HepG2 (cell line): ENCODE measurements around the gene AOX1. TPM values are rescaled to one million over a fixed set of nuclear protein-coding genes. Genes with fewer than 3 reads are reported as not detected.

Experiments
- CCAR2 ChIP-seq: fragments of 200-400 bp; formaldehyde crosslinking; optimal IDR thresholded peaks from 2 replicates; pipeline ENCODE3; 2018; ENCODE audit warnings: low read depth, mild to moderate bottlenecking, low read length, moderate library complexity
- CENPT ChIP-seq: sonication (generic); formaldehyde crosslinking; IDR thresholded peaks from 2 replicates; pipeline ENCODE4 v1.8.0; 2022; ENCODE audit warnings: low read depth, mild to moderate bottlenecking, moderate library complexity, missing genetic modification reagents
- CHD4 ChIP-seq: fragments of 200-600 bp; sonication (generic); IDR thresholded peaks from 2 replicates; pipeline ENCODE4 v1.7.0; 2017; ENCODE audit warnings: mild to moderate bottlenecking, low read length, borderline replicate concordance
- GTF3A ChIP-seq: sonication (generic); formaldehyde crosslinking; conservative IDR thresholded peaks from 2 replicates; pipeline ENCODE4 v1.4.0; 2020; ENCODE audit warnings: mild to moderate bottlenecking, missing genetic modification reagents
- KDM3A ChIP-seq: IDR thresholded peaks from 2 replicates; pipeline ENCODE4 v1.6.1; 2018; ENCODE audit warnings: low read depth, missing compliant biosample characterization
- NFATC3 ChIP-seq: sonication (generic); formaldehyde crosslinking; IDR thresholded peaks from 2 replicates; pipeline ENCODE4 v1.5.1; 2020; ENCODE audit warnings: mild to moderate bottlenecking, missing genetic modification reagents
- NKX3-1 ChIP-seq: sonication (generic); formaldehyde crosslinking; IDR thresholded peaks from 2 replicates; pipeline ENCODE4 v1.5.0; 2020; ENCODE audit warnings: missing genetic modification reagents
- PPARG ChIP-seq: conservative IDR thresholded peaks from 2 replicates; pipeline ENCODE4 v1.6.1; 2016; ENCODE audit warnings: missing biosample characterization, missing genetic modification reagents
- RFXAP ChIP-seq: sonication (generic); formaldehyde crosslinking; IDR thresholded peaks from 2 replicates; pipeline ENCODE4 v1.4.0; 2020; ENCODE audit warnings: missing genetic modification reagents, borderline replicate concordance
- SOX6 ChIP-seq, 2 experiments: fragments of 450-650 bp in 1 of 2; sonication (generic) in 1 of 2; formaldehyde crosslinking in 1 of 2; IDR thresholded peaks; 2 replicates each; pipeline versions ENCODE4 v1.4.0 to v1.6.1; 2017 to 2020; ENCODE audit warnings: antibody characterized with exemption in 1 of 2, mild to moderate bottlenecking in 1 of 2, missing genetic modification reagents in 1 of 2
- SUZ12 ChIP-seq: fragments of 150-350 bp; IDR thresholded peaks from 2 replicates; pipeline ENCODE4 v1.6.1; 2014; ENCODE audit warnings: low read depth, low read length
- ZIK1 ChIP-seq: sonication (generic); formaldehyde crosslinking; IDR thresholded peaks from 2 replicates; pipeline ENCODE4 v1.5.0; 2020; ENCODE audit warnings: mild to moderate bottlenecking, low read depth, missing genetic modification reagents, borderline replicate concordance
- ZMYM2 ChIP-seq: sonication (generic); formaldehyde crosslinking; IDR thresholded peaks from 2 replicates; pipeline ENCODE4 v1.8.0; 2022; ENCODE audit warnings: mild to moderate bottlenecking, missing genetic modification reagents
- ZNF670 ChIP-seq: sonication (generic); formaldehyde crosslinking; IDR thresholded peaks from 2 replicates; pipeline ENCODE4 v1.8.0; 2022; ENCODE audit warnings: mild to moderate bottlenecking, missing genetic modification reagents, borderline replicate concordance
- polyA plus RNA-seq, 8 experiments: library from polyadenylated mRNA; depleted of rRNA in 3 of 8; stranded (reverse) in 7 of 8; unstranded in 1 of 8; fragments of >200 nt; fragmentation: Illumina TruSeq in 4 of 8; extraction: Trizol in 4 of 8; gene quantifications; 2 replicates each; pipeline versions ENCODE4 v1.2.1 to v1.2.3, GENCODE V29; 2011 to 2016; ENCODE audit warnings: low read depth in 4 of 8, missing spikeins in 1 of 8, mixed read lengths in 1 of 8; ENCODE audit not compliant: insufficient read depth in 1 of 8
- total RNA-seq, 5 experiments: library from RNA; depleted of rRNA; stranded (reverse); fragments of >200 nt; fragmentation: Illumina TruSeq; extraction: Trizol; gene quantifications; 2 replicates each; pipeline ENCODE4 v1.2.3, GENCODE V29; 2016; ENCODE audit warnings: low read depth in 1 of 5
- TF ChIP-seq, protein P1 (sequence below): sonication (generic); formaldehyde crosslinking; IDR thresholded peaks from 2 replicates; pipeline ENCODE4 v1.4.0; 2020; ENCODE audit warnings: missing genetic modification reagents
- TF ChIP-seq, protein P2 (sequence below): sonication (generic); formaldehyde crosslinking; IDR thresholded peaks from 2 replicates; pipeline ENCODE4 v1.5.1; 2020; ENCODE audit warnings: mild to moderate bottlenecking, moderate library complexity, missing genetic modification reagents
- TF ChIP-seq, protein P3 (sequence below): sonication (generic); formaldehyde crosslinking; IDR thresholded peaks from 2 replicates; pipeline ENCODE4 v1.9.0; 2022; ENCODE audit warnings: low read depth, missing genetic modification reagents
- TF ChIP-seq, protein P4 (sequence below): sonication (generic); IDR thresholded peaks from 2 replicates; pipeline ENCODE4 v1.6.1; 2016; ENCODE audit warnings: low read depth, borderline replicate concordance

AOX1 gene
- total and polyA plus RNA-seq, 2 of the 13 experiments (the other 11 are each of a cell fraction or from before 2014, with no cell fraction given) = 9.2 to 18.0 TPM

DNA sequence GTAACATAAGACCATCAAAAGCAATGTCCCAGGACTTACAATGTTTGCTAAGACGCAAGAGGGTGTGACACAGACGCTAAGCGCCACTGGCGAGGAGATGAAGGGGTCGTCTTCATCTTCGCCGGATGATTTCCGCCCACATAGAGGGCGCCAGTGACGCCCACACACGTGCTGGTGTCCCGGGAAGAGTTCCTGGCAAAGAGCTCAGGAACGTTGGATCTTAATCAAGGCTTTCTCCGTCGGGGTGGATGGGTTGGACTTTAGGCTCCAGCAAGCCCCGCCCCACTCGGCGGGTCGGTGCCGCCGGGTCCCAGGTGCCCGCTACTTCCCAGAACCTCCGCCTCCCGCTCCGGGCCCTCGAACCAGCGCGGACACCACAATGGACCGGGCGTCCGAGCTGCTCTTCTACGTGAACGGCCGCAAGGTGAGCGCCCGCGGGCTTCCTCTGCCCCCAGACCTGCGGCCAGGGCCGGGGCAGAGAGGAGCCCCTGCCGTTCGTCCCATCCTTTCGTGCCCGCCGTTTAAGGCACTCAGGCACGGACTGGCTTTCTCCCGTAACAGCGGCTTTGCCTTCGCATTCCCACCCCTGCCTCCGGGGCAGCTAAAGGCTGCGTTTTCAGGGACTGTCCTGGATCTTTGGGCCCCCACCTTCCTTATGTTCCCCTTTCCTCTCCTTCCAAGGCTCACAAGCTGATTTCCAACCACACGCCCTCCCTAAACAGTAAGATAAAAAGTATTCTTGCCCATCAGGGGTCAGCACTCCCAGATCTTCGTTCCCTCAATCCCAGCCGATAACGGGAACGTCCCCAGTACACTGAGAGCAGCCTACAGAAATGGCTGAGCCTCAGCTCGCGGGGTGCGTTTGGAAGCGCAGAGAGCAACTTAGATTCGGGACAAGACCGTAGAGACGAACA, at the start of gene AOX1 (continued):
- TF ChIP-seq, protein P1, sequence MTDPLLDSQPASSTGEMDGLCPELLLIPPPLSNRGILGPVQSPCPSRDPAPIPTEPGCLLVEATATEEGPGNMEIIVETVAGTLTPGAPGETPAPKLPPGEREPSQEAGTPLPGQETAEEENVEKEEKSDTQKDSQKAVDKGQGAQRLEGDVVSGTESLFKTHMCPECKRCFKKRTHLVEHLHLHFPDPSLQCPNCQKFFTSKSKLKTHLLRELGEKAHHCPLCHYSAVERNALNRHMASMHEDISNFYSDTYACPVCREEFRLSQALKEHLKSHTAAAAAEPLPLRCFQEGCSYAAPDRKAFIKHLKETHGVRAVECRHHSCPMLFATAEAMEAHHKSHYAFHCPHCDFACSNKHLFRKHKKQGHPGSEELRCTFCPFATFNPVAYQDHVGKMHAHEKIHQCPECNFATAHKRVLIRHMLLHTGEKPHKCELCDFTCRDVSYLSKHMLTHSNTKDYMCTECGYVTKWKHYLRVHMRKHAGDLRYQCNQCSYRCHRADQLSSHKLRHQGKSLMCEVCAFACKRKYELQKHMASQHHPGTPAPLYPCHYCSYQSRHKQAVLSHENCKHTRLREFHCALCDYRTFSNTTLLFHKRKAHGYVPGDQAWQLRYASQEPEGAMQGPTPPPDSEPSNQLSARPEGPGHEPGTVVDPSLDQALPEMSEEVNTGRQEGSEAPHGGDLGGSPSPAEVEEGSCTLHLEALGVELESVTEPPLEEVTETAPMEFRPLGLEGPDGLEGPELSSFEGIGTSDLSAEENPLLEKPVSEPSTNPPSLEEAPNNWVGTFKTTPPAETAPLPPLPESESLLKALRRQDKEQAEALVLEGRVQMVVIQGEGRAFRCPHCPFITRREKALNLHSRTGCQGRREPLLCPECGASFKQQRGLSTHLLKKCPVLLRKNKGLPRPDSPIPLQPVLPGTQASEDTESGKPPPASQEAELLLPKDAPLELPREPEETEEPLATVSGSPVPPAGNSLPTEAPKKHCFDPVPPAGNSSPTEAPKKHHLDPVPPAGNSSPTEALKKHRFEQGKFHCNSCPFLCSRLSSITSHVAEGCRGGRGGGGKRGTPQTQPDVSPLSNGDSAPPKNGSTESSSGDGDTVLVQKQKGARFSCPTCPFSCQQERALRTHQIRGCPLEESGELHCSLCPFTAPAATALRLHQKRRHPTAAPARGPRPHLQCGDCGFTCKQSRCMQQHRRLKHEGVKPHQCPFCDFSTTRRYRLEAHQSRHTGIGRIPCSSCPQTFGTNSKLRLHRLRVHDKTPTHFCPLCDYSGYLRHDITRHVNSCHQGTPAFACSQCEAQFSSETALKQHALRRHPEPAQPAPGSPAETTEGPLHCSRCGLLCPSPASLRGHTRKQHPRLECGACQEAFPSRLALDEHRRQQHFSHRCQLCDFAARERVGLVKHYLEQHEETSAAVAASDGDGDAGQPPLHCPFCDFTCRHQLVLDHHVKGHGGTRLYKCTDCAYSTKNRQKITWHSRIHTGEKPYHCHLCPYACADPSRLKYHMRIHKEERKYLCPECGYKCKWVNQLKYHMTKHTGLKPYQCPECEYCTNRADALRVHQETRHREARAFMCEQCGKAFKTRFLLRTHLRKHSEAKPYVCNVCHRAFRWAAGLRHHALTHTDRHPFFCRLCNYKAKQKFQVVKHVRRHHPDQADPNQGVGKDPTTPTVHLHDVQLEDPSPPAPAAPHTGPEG (CRISPR knock-in tag) = peak; percentile 79
- peak; percentile 57; the same call in 1 of the 2 replicates for TF ChIP-seq GTF3A (CRISPR knock-in tag)
- TF ChIP-seq ZNF670 (CRISPR knock-in tag) = no peak
- peak; percentile 69; the same call in 1 of the 2 replicates for TF ChIP-seq RFXAP
- TF ChIP-seq CHD4 = no peak
- TF ChIP-seq ZMYM2 (CRISPR knock-in tag) = peak; percentile 73
- peak; percentile 9; the same call in 1 of the 2 replicates for TF ChIP-seq PPARG (CRISPR knock-in tag)
- no peak for TF ChIP-seq SUZ12
- peak; percentile 42; the same call in 1 of the 2 replicates for TF ChIP-seq NKX3-1
- no peak for TF ChIP-seq SOX6 (IDR thresholded peaks at IDR 0.05)
- peak; percentile 82 for TF ChIP-seq SOX6 (CRISPR knock-in tag; IDR thresholded peaks at IDR 0.05)
- TF ChIP-seq, protein P2, sequence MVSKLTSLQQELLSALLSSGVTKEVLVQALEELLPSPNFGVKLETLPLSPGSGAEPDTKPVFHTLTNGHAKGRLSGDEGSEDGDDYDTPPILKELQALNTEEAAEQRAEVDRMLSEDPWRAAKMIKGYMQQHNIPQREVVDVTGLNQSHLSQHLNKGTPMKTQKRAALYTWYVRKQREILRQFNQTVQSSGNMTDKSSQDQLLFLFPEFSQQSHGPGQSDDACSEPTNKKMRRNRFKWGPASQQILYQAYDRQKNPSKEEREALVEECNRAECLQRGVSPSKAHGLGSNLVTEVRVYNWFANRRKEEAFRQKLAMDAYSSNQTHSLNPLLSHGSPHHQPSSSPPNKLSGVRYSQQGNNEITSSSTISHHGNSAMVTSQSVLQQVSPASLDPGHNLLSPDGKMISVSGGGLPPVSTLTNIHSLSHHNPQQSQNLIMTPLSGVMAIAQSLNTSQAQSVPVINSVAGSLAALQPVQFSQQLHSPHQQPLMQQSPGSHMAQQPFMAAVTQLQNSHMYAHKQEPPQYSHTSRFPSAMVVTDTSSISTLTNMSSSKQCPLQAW = peak; percentile 63; the same call in 1 of the 2 replicates
- no peak for TF ChIP-seq CCAR2
- TF ChIP-seq KDM3A = peak; percentile 90; the same call in 1 of the 2 replicates
- TF ChIP-seq ZIK1 (CRISPR knock-in tag) = no peak
- TF ChIP-seq, protein P3, sequence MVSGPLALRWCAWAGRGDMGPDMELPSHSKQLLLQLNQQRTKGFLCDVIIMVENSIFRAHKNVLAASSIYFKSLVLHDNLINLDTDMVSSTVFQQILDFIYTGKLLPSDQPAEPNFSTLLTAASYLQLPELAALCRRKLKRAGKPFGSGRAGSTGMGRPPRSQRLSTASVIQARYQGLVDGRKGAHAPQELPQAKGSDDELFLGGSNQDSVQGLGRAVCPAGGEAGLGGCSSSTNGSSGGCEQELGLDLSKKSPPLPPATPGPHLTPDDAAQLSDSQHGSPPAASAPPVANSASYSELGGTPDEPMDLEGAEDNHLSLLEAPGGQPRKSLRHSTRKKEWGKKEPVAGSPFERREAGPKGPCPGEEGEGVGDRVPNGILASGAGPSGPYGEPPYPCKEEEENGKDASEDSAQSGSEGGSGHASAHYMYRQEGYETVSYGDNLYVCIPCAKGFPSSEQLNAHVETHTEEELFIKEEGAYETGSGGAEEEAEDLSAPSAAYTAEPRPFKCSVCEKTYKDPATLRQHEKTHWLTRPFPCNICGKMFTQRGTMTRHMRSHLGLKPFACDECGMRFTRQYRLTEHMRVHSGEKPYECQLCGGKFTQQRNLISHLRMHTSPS = peak; percentile 73
- TF ChIP-seq, protein P4, sequence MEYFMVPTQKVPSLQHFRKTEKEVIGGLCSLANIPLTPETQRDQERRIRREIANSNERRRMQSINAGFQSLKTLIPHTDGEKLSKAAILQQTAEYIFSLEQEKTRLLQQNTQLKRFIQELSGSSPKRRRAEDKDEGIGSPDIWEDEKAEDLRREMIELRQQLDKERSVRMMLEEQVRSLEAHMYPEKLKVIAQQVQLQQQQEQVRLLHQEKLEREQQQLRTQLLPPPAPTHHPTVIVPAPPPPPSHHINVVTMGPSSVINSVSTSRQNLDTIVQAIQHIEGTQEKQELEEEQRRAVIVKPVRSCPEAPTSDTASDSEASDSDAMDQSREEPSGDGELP = no peak
- no peak for TF ChIP-seq NFATC3 (CRISPR knock-in tag)
- TF ChIP-seq CENPT (CRISPR knock-in tag) = no peak
